RWPE1 (cell line): ENCODE measurements around the gene AGMO.

Experiments used
- CTCF ChIA-PET: fragments of 350-600 bp; sonication (Branson Sonifier 250); formaldehyde crosslinking; extraction: SDS; loops from one replicate; lab custom pipeline; 2021; lab: Yijun Ruan, JAX
- POLR2A ChIA-PET: fragments of 400-600 bp; formaldehyde crosslinking; extraction: SDS; loops from one replicate; lab custom pipeline; 2020; ENCODE audit warnings: antibody characterized with exemption; ENCODE audit not compliant: low non-redundant PET; lab: Yijun Ruan, JAX
- DNase-seq: peaks from one replicate; pipeline ENCODE4 v3.0.0; 2012; ENCODE audit warnings: low spot score
- H3K27ac ChIP-seq: fragments of 450-650 bp; 2 replicates; pipeline ENCODE4 v1.5.1; 2017
- CTCF ChIP-seq: fragments of 450-650 bp; conservative IDR thresholded peaks from 2 replicates; pipeline ENCODE4 v1.5.1; 2017; ENCODE audit warnings: low read depth, mild to moderate bottlenecking

The AGMO gene

GRCh38 chr7:15495170-15495569, 66.6 kb downstream of the AGMO start:
- TF ChIP-seq CTCF: no peak
- CTCF ChIA-PET: interaction anchor here (0.7 kb wide), 1 partner anchor 1518 kb away, joined by 3 read pairs; no protein-coding TSS in a partner anchor
- POLR2A ChIA-PET: no interaction called here
- no peak overlapping the region for H3K27ac ChIP-seq
- no peak for DNase-seq

GRCh38 chr7:15494711-15495110, 67.1 kb downstream of the AGMO start:
- CTCF ChIA-PET: interaction anchor here (0.7 kb wide), 1 partner anchor 1518 kb away, joined by 3 read pairs; no protein-coding TSS in a partner anchor
- no peak overlapping the region for H3K27ac ChIP-seq
- no peak for DNase-seq
- POLR2A ChIA-PET: no interaction called here
- TF ChIP-seq CTCF: no peak

- TF ChIP-seq CTCF: no peak
- DNase-seq: no peak
- H3K27ac ChIP-seq: no peak overlapping the region
- POLR2A ChIA-PET: no interaction called here
- CTCF ChIA-PET: no interaction called here
Measured at GRCh38 chr7:15491361-15491760, 70.5 kb downstream of the AGMO start.

GRCh38 chr7:15490291-15490690, 71.5 kb downstream of the AGMO start:
- DNase-seq: no peak
- ChIA-PET CTCF (no interaction called here), POLR2A (no interaction called here)
- TF ChIP-seq CTCF: no peak
- no peak overlapping the region for H3K27ac ChIP-seq

GRCh38 chr7:15489861-15490260, 72.0 kb downstream of the AGMO start:
- no peak for DNase-seq
- ChIA-PET CTCF (no interaction called here), POLR2A (no interaction called here)
- no peak overlapping the region for H3K27ac ChIP-seq
- TF ChIP-seq CTCF: no peak

- DNase-seq: no peak
- H3K27ac ChIP-seq: no peak overlapping the region
- CTCF ChIA-PET: no interaction called here
- TF ChIP-seq CTCF: no peak
- POLR2A ChIA-PET: no interaction called here
Measured at GRCh38 chr7:15489383-15489782, 72.4 kb downstream of the AGMO start.

- POLR2A ChIA-PET: no interaction called here
Measured at GRCh38 chr7:15488401-15488800, 73.4 kb downstream of the AGMO start.

More at GRCh38 chr7:15488401-15488800, 73.4 kb downstream of the AGMO start:
- no peak overlapping the region for H3K27ac ChIP-seq
- TF ChIP-seq CTCF: no peak
- CTCF ChIA-PET: no interaction called here
- DNase-seq: no peak
